HL-60/S4 (cell line): ENCODE data around the gene ZNF488.

Experiments used
- in situ Hi-C: fragments of 300-500 bp; cut with MboI; formaldehyde crosslinking; loops from 2 replicates; pipeline ENCODE4 v1.14.3; 2022; ENCODE audit warnings: low sequenced_read_pairs

The ZNF488 gene

GRCh38 chr10:47367646-47368045, 16.4 kb downstream of the ZNF488 start:
- in situ Hi-C loops: no loop called here

GRCh38 chr10:47366731-47367460, 17.2 kb downstream of the ZNF488 start:
- in situ Hi-C loops: no loop called here

DNA sequence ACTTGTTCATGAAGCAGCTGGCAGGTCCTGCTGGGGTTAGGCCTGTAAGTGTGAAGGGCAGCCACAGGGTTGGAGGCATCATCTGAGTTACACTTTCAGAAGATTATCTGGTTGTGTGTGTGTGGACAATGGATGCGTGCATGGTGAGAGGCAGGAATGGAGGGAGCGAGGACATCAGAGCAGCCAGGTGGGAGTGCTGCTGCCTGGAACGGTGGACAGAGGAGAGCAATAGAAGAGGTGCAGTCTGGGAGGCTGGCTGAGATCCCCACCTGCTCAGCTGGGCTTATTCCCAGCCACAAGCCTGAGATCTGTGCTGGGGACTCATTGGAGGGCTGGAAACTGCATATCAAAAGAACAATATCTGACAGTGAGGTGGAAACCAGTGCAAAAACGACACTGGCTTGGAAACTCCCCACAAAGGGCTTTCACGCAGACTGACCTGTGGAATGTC, 17.9 kb downstream of the ZNF488 start:
- in situ Hi-C loops: no loop called here

DNA sequence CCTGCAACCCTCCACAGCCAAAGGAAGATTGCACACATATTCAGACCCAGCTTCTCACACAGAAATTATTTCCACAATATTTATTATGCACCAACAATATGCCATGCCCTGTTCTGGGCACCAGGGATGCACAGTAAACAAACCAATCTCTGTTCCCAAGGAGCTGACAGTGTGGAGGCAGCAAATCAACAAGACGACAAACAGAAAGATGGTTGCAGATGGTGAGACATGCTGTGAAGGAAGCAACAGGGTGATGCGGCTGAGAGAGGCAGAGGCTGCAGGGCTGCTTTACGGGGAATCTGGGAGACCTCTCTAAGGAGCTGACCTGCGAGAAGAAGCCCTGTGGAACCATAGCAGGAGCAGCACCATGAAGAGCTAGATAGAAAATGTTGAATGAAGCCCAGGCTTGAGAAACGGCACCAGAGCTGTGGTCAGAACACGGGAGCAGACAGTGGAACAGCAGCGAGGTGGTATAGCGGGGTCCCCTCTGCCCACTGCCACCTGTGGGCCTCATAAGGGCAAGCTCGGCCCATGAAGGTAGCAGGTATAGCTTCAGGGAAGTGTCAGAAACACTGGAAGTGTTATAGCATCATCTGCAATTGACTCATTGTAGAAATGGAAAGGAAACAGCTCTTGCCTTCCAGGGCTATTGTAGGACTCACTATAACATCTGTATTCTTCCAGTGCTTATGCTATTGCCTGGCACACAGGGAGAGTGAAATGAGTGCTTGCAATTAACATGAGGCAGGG, 18.5 kb downstream of the ZNF488 start:
- in situ Hi-C loops: no loop called here

DNA sequence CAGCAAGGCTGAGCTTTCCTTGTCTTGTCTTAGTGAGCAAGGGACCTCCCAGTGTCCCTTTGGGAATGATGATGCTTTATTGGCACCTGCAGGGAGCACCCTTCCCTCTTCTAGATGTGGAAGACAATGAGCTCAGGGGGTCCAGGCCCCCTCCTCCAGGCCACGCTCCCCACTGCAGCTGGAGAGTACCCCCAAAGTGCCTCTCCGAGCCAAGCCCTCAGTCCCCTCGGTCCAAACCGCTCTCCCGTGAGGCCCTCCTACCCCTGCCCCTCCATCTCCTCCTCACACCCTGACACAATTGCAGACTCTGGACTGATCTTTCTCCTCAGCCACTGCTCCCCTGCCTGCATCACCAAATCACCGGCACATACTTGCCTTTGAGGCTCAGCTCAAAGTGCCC, 19.2 kb downstream of the ZNF488 start:
- in situ Hi-C loops: no loop called here

GRCh38 chr10:47364366-47364765, 19.7 kb downstream of the ZNF488 start:
- in situ Hi-C loops: no loop called here

GRCh38 chr10:47363781-47364180, 20.3 kb downstream of the ZNF488 start:
- in situ Hi-C loops: no loop called here

DNA sequence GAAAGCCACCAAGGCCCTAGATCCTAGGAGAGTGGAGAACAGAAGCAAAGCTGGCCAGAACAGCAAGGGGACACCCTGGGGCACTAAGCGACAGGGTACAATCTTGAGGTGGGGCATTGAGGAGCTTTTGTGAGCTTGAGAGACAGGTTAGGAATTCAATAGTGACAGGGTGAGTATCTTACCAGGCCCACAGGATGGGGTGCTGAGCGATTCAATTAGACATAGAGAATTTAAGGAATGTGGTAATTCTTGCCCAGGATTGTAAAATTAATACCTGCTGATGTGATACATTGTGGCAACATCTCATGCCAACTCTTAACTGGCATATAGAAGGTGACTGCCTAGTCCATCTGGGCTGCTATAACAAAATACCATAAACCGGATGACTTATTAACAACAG, 21.9 kb downstream of the ZNF488 start:
- in situ Hi-C loops: no loop called here

GRCh38 chr10:47361293-47361692, 22.8 kb downstream of the ZNF488 start:
- in situ Hi-C loops: no loop called here

DNA sequence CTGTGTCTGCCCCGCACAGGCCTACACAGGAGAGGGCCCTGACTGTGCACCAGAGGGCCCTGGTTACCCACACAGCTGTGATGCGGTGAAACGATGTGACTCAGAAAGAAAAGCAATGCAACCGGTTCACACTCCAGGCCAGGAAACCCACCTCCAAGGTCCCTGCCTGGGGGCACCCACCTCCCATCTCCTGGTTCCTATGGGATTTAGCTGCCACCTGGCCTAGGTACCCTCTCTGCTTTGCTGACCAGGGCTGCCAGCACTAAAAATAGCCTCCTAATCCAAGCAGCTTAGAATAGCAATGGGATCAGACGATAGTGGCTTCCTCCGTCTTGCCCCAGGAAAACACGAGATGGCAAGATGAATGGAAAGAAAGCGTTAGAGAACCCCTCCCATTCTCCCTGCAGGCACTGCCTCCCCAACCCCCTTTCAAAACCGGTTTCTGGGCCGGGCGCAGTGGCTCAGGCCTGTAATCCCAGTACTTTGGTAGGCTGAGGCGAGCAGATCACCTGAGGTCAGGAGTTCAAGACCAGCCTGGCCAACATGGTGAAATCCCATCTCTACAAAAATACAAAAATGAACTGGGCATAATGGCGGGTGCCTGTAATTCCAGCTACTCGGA, 23.6 kb downstream of the ZNF488 start:
- in situ Hi-C loops: no loop called here

DNA sequence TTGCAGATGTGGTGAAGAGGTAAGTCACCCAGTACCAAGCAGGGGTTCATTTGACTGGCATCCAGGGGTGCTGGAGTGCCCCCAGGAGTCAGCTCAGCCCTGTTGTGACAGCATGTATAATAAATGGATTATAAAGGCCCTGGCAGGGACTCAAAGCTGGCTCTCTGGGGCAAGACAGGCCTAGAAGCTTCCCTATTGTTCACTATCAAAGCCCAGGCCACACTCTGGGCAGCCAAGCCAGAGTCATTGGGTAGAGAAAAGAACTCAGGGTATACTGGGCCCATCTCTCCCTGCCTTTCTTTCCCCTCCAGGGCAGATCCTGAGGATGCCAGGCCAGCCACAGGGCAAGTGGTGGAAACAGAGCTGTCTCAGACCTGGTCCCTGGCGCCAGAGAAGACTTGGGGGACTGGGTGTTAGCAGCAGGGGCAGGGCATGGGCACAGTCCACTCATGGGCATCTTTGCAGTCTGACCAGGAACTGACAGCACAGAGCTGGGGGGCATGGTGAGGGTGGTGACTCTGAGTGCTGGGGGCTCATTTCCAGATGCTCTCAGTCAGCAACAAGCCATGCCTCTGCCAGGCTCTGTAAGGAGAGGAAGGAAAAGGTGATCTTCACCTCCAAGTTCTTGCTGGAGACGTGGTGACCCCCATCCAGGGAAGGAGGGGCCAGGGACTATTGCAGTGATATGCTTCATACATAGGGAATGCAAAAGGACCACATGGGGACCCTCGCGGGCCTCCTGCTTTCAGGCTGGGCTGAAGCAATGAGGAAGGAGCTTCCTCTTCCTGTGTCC, 24.3 kb downstream of the ZNF488 start:
- in situ Hi-C loops: no loop called here

DNA sequence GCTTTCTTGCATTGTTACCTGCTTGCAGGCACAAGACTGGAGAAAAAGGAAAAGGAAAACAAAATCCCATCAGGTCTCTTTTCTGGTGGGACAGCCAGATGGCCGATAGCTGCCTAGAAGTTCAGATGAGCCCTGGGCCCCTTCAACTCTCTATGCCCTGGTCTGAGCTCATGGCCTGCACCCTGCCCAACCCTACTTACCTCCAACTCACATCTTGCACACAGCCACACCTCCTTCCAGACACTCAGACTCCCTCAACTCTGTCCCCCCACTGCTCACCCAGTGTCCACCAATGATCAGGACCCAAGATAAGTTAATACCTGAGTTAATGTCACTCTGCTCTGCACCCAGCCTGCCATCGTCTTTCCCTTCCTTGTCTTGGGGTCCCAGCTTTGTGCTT, 25.0 kb downstream of the ZNF488 start:
- in situ Hi-C loops: no loop called here

- in situ Hi-C loops: no loop called here
Measured at GRCh38 chr10:47358457-47358856, 25.6 kb downstream of the ZNF488 start.

GRCh38 chr10:47357911-47358310, 26.2 kb downstream of the ZNF488 start:
- in situ Hi-C loops: no loop called here

- in situ Hi-C loops: no loop called here
Measured at GRCh38 chr10:47357131-47357582, 26.9 kb downstream of the ZNF488 start.

DNA sequence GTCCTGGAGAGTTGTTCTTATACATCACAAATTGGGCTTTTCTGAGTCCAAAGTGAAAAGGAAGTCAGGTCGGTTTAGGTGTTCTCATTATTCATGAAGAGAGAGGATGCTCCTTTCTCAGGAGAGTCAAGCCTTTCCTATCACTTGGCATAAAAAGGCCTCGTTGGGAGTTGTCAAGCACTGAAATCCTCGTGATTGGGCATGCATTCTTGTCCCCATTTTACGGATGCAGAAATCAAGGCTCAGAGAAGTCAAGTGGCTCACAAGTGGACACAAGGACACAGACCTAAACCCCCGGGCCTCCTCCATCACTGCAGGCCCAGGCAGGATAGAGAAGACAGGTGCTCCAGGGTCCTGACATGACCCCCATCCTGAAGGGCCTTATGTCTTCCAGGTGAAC, 27.4 kb downstream of the ZNF488 start:
- in situ Hi-C loops: no loop called here

DNA sequence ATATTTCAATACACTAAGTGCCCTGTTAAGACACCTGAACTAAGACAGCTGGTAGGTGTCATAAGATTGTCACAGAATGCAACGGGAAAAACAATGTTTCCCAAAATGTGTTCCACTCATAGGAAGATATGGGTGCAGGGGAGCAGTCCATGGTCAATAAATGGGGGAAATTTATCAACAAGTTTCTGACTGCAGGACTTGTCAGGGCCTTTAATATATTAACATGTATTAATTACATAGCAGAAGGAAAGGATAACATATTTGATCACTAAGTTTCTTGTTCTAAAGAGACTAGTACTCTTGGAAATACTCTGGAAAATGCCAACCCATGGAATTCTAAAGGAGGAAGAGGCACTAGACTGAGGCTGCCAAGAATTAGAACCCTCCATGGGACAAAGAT, 29.2 kb downstream of the ZNF488 start:
- in situ Hi-C loops: no loop called here

DNA sequence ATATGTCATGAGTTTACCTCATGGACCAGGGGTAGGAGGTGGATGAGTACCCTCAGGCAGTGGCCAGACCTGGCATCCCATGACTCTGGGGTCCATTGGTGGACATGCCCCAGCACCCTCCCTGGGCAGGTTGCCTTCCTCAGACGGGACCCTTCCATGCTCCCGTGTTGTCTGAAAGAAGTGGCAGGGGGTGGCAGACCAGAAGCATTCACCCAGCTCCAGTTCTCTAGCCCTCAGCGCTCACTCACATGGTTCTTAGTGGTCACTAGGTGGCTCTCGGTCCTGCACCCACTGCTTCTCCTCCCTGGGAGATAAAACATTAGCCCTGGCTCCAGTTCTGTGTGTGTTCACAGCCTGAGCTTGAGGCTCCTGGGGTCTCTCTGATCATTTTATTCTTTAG, 29.9 kb downstream of the ZNF488 start:
- in situ Hi-C loops: no loop called here

DNA sequence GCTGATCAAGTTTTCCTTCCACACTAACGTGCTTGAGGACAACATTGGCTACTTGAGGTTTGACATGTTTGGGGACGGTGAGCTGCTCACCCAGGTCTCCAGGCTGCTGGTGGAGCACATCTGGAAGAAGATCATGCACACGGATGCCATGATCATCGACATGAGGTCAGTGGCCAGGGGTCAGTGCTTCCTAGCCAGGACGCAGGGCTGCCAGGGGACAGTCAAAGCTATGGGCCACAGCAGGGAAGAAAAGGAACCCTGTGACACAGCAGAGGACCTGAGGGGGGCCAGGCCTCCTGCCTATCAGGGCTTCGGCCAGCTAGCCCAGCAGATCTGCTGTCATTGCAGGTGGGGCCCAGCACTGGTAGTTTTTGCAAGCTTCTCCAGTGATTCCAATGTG, 30.7 kb downstream of the ZNF488 start:
- in situ Hi-C loops: no loop called here

GRCh38 chr10:47351899-47352815, 31.9 kb downstream of the ZNF488 start:
- in situ Hi-C loops: no loop called here
